Neural progenitor cell (in vitro differentiated cells): ENCODE data around the gene ADAM10.

Source experiments
- EZH2phosphoT487 ChIP-seq: fragments of 200-600 bp; sonication (generic); IDR thresholded peaks from 2 replicates; pipeline ENCODE4 v1.6.1; 2017; ENCODE audit warnings: antibody characterized with exemption
- TF ChIP-seq, protein P1 (sequence below): fragments of 200-600 bp; sonication (generic); IDR thresholded peaks from 2 replicates; pipeline ENCODE4 v1.5.1; 2017; ENCODE audit warnings: antibody characterized with exemption, mild to moderate bottlenecking

DNA sequence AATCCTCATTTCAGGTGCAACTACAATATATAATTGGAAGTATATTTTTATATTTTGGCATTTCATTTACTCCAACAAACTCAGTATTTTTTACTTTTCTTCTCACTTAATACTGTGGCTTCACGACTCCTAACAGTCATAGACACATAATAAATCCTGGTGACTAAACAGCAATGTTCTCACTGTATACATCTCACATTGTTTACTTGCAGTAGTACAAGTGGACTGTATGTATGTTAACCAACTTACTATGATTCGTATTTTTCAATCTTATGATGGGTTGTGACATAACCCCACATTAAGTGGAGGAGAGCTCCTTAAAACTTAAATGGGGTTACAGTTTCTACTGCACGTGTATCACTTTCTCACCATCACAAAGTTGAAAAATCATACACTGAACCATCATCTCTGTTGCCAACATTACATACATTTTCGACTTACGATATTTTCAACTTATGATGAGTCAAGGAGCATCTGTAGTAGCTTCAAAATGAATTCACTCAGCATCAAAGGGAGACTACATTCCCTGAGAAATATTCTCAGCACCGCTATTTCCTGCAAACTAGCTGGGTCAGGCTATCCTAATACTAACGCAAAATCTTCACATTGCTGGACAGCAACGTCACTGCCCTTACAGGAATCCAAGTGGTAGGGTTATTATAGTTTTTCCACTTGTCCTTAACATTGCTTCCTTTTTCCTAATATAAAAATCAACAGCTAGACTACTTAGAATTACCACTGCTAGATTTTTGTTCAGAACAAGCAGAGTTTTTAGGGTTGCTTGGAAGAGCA, 7.3 kb downstream of the ADAM10 start:
- TF ChIP-seq, protein P1, sequence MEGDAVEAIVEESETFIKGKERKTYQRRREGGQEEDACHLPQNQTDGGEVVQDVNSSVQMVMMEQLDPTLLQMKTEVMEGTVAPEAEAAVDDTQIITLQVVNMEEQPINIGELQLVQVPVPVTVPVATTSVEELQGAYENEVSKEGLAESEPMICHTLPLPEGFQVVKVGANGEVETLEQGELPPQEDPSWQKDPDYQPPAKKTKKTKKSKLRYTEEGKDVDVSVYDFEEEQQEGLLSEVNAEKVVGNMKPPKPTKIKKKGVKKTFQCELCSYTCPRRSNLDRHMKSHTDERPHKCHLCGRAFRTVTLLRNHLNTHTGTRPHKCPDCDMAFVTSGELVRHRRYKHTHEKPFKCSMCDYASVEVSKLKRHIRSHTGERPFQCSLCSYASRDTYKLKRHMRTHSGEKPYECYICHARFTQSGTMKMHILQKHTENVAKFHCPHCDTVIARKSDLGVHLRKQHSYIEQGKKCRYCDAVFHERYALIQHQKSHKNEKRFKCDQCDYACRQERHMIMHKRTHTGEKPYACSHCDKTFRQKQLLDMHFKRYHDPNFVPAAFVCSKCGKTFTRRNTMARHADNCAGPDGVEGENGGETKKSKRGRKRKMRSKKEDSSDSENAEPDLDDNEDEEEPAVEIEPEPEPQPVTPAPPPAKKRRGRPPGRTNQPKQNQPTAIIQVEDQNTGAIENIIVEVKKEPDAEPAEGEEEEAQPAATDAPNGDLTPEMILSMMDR: no peak
- no peak for TF ChIP-seq EZH2phosphoT487
